ENCODE results near the gene IL32.

Gene IL32

DNA sequence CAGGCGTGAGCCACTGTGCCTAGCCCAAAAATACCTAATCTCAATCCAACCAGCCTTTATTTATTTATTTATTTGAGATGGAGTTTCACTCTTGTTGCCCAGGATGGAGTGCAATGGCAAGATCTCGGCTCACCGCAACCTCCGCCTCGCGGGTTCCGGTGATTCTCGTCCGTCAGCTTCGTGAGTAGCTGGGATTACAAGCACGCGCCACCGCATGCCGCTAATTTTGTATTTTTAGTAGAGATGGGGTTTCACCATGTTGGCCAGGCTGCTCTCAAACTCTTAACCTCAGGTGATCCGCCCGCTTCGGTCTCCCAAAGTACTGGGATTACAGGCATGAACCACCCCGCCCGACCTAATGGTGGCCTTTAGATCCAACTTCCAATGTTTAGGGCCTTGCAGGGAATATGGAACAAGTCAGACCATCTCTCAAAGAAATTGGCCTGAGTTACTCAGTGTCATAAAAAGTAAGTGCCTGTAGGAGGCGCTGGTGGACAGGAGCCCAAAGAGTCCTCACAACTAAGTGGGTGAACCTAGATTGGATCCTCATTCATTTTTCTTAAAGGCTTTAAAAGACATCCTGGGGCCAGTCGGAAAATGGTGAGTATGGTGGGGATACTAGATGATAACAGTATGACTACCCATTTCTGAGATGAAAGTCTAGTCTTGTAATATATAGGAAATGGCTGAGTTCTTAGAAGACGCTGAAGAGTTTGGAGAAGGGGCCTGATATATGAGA is 29.0 kb downstream of the IL32 start:
- peak; percentile 62 for DNase-seq

DNA sequence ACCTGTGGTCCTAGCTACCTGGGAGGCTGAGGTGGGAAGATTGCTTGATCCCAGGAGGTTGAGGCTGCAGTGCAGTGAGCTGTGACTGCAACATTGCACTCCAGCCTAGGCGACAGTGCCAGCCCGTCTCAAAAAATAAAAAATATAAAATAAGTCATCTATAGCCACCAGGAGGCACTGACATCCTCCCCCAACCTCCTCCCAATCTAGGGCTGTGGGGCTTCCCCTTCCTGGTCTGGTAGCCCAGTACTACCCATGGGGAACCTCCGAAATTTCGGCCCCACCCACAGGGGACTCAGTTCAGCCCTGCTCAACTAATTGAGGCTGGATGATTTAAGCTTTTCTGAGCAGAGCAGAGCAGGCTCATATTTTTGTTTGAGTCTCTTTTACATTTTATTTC is 30.4 kb downstream of the IL32 start:
- peak; percentile 33 for DNase-seq

DNA sequence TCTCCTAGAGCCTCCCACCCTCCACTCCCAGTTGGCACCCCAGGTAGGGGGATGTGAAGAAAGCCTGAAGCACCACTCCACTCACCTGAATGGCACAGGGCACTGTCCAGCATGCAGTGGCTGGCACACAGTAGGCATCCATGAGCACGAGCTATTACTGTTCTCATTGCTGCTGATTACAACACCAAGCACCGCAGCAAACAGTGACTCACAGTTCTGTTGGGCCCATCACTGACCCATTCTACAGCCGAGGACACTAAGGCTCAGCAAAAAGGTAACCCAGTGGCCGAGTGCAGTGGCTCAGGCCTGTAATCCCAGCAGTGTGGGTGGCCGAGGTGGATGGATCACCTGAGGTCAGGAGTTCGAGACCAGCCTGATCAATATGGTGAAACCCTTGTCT is 30.9 kb downstream of the IL32 start:
- DNase-seq: no peak

DNA sequence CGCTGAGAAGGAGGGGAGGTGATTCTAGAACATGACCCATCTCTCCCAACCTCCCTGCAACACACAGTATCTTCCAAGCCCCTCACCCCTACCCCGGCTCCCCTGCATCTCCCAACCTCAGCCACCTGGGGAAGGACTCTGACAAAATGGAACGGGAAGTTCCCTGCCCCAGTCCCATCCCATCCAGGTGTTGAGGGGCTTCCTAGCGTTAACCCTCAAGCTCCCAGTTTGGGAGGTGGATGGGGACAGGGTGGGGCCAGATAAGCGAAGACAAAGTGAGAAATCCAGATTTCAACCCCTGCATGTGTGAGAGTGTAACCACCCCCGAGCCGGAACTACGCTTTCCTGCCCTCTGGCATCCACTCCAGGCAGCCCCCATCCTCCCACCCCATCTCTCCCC is 31.8 kb downstream of the IL32 start:
- no peak for DNase-seq

DNA sequence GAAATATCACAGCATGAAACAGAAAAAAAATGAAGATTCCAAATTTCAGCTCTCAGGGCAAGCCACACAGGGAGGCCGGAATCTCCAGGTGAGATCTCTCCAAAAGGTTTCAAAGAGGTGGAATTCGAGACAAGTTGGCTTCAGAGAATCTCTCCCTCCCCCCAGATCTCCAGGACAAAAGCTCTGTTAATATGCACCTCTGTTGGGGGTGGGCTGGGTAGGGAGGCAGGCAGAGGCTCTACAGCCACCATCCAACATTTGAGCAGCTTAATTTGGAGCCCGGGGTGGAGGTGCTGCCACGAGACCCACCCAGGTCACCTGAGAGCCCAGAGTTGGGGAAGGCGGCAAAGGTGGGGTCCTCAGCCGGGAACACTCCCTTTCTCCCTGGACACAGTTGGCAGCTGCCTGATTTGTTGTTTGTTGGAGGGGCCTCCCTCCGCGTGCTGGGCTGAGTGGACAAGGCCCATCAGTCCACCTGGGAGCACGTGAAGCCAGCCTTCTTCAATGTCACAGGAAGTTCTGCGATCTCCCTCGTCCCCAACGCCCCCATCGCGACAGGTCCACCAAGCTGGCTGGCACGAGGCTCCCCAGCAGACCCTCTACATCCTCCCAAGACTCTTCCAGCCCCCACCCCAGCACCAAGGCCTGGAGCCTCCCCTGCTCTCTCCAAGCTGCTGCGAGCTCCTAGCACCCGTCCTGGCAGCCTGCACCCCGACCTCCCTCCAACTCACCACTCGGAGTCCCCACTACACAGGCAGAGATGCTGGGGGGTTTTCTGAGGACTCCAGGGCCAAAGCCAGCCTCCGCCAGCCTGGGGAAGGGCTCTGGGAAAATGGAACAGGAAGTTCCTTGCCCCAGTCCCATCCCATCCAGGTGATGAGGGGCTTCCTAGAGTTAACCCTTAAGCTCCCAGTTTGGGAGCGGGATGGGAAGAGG is 33.3 kb downstream of the IL32 start, which contains the start of gene ZSCAN10:
TSS of gene ZSCAN10 (minus strand) at position 836 of the 936 bp plus-strand sequence. CDS start 6,357 bp downstream, outside the sequence.
- DNase-seq: no peak

DNA sequence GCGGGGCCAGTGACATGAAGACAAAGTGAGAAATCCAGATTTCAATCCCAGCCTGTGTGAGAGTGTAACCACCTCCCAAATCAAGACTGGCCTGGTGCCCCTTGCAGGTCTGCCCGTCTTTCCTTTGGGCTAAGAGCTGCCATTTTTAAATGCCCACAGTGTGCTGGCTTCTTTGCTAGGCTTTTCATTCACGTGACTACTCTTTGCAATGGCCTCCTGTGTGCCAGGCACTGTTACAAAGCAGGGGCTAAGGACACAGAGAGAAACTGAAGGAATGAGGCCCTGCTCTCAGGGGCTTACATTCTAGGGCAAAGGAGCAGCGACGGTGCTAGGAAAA is 33.9 kb downstream of the IL32 start:
- DNase-seq: no peak

DNA sequence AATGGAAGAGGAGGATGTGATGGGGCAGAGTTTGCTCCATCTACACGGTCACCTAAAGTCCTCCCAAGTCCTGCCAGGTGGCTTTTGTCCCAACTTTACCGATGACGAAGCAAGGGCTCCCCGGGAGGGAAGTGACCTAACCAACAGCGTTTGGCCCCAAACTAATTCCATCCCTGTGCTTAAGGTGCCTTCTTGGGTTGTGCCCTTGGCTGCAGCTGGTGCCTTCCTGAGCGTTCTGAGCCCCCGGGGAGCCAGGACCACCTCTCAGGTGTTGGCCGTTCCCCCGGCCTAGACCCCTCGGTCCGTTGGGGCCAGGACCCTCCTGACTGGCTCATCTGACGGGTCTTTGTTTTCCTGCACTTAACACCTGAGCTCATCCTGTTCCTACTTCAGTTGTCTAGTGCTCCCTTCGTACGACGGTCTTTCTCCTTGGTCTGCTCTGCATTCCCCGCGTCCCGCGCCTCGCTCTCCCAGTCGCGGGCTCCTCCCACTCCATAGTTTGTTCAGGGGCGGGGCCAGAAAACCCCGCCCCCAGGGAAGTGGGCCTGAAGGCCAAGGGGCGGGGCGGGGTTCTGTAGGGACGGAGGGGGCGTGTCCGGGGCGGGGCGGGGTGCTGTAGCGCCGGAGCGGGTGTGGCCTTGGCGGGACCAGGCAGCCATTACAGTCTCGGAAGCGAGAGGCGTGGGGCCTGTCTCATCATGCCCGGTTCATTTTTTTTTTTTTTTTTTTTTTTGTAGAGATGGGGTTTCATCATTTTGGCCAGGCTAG is 34.5 kb downstream of the IL32 start:
- peak; percentile 96 for DNase-seq

DNA sequence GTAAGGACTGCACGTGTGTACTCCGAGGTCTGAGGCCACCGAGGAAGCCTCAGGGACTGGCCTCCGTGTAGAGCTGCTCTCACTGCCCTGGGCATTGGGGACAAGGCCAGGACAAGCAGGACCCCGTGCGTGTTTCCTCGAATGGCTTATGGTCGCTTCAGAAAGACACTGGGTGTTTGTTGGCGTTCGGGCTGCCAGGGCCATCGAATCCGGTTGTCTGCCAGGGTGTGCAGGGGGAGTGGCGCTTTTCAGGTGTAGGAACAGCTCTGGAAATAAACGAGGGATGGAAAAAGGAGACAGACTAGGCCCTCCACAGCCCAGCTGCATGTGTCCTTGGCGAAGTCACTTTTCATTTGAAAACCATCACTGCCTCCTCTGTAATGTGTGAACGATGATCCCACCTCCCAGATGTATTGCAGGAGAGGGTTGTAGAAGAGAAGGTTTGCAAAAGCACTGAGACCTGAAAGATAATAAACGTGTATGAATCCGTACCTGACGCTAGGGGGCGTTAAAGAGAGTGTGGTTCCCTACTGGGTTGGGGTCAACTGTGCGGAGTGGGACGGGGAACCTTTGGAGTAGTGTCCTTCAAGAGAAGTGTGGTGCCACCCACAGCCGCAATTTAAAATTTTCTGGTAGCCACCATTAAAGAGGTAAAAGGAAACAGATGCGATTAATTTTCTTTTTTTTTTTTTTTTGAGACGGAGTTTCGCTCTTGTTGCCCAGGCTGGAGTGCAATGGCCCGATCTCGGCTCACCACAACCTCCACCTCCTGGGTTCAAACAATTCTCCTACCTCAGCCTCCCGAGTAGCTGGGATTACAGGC is 35.8 kb downstream of the IL32 start:
- DNase-seq: peak; percentile 74

DNA sequence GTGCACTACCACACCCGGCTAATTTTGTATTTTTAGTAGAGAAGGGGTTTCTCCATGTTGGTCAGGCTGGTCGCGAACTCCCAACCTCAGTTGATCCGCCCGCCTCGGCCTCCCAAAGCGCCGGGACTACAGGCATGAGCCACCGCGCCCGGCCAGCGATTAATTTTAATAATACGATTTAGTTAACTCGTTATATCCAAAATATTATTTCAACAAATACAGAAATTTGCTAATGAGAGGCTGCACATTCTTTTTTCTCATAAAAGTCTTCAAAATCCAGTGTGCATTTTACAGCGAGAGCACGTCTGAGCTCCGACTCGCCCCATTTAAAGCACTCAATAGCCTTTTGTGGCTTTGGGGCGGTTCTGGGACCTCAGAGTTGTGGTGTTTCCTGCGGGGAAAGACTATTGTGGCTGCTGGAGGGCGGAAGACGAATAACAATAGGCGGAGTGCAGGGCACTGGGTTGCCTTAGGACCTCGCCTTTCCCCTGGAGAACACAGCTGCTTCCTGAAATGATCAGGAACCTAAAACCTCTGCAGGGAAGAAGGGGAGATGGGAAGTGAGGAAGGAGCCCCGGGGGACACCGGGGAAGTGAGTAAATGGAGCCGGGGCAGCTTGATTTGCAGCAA is 36.5 kb downstream of the IL32 start:
- no peak for DNase-seq

DNA sequence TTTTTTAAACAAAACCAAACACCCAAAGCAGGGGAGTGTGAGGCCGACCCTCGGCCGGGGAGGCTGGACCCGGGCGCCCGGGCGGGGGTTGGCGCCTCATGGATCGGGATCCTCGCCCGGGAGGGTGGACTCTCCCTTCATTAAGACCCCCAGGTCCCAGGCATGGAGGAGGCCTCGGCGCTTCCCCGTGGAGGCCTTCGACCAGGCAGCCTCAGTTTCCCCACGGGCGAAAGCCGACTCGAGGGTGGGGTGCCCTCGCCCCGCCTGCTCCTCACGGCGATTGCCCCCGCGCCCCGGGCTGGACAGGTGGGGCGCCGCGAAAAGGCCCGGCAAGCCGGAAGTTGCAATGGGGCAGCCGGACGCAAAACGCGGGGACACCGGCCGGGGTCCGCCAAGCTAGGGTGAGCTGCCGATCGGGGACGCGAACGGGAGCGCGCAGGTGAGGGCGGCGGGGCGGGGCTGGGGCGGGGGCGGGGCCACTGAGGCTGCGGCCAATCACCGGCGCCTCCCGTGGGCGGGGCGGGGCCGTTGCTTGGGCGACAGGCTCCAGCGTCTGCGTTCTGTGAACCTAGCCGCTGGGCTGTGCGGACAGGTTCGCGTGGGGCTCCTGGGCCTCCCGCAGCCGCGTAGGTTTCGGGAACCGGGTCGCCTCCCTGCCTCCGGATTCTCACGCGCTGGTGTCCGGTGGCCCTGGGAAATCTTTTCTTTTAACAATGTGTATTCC is 40.9 kb downstream of the IL32 start:
- peak; percentile 96 for DNase-seq

DNA sequence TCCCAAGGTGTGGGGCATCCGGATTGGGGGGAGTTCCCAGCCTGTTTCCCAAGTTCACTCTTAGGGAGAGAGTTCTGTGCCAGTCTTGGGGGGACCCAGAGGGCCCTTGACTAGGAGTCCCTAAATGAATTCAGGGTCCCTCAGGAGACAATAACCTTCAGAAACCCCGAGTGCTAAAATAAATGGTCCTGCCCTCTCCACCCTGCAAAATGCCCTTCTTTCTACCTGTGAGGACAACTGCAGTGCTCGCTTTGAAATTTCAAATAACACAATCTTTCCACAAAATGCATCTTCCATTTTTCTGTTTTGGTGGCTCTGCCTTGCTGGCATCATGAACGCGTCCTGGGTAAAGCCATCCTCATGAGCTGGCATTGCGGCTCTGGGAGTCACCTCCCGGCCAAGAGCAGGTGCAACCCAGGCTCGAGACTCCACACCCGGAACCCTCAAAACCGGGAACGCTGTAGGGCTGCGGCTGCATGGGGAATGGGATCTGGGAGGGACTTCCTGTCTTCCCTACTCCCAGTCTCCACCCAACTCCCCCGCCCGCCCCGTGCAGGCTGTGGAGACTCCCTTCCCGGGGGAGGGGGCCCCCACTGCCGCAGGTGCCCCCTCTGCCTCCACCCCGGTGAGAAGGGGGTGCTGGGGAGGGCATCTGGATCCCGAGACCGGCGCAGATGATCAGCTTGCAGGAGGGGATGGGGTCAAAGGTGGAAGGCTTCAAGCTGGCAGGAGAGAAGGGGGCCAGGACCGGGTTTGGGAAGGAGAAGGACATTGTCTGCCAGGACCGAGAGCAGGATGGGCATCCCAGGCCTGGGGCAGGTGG is 46.8 kb downstream of the IL32 start, which contains the start of gene ZNF205:
TSS of gene ZNF205 (plus strand) at position 529 of the 823 bp plus-strand sequence. CDS start 845 bp downstream, outside the sequence.
- peak; percentile 91 for DNase-seq

DNA sequence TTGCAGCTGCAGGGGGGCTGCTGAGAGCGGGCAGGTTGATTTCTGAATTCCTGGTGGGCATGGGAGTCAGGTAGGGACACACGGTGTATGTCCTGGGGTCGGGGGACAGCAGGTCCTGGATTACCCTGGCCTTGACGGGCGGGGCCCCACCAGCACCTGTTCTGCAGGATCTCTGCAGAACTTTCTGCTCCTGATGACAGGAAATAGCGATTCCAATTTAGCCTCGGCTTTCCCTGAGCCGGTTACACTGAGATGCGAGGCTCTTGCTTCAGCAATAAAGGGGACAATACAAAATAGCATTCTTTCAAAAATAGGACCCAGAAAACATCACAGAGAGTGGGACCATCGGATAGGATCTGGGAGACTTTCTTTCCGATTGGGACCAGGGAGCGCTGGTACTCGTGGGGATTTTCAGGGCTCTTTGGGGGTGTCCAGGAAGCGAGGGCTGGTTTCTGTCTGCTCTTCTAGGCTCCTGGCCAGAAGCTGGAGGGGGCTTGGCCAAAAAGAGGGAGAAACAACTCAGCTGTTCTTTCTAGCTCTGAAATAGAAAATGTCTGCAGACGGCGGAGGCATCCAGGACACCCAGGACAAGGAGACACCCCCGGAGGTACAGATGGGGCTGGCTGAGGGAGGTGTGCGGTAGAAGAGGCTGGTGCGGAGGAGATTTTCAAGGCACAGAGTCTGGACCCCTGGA is 47.6 kb downstream of the IL32 start:
- no peak for DNase-seq

DNA sequence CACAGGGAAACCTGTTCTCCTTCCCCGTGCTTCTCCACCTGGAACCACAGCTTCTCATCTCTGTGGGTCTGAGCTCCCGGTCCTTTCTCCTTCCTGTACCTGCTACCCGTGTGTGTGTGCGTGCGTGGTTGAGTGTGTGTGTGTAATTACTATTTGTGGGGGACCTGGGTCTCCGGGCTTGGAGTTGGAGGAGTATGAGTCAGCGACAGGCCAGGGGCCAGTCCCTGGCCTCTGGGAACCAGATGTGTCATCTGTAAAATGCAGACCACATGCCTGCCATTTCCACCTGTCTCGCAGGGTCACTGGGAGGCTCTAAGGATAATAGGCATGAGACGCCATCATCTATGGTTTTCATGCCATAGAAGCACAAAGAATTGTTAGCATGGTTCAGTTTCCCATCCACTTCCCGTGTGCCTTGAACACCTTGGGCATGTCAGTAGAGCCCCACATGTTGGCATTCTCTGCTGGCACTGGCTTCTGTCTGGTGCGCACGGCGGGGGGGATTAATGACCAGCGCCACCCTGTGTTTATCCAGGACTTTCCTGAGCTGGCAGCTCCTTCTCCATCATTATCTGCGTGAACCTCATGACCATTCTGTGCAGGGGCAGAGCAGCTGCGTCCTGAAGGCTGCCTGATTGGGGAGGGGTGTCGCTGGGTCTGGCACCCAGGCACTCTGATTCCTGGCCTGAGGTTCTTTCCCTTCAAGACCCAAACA is 48.5 kb downstream of the IL32 start:
- no peak for DNase-seq

DNA sequence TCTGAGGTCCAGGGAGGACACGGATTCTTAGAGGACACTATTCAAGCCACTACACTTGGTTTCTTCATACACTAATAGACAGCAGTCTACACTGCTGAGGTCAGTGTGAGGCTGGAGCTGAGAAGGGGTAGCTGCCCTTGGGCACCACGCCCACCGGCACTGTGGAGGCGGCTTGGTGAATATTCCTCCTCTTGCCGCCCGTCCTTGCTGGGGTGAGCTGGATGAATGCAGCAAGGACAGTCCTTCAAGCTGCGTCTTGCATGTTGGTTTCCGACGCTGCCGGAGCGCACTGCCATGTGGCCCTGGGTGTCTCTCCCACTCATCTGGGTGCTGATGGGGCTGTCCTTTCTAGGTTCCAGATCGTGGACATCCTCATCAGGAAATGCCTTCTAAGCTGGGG is 49.6 kb downstream of the IL32 start:
- no peak for DNase-seq

DNA sequence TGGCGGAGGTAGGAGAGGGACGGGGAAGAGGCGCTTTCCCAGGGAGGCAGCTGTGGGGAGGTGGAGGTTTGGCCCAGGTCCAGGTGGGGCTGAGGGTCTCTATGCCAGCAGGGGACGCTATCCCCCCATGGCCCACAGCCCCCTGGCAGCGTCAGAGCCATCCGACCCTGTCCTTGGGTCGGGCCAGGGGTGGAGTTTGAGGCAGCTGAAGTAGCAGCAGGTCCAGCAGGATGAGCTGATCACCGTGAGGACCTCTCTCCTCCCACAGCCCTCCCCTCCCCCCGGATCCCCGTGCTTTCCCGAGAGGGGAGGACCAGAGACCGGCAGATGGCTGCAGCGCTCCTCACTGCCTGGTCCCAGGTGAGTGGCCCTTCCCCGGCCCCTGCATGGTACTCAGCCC is 50.1 kb downstream of the IL32 start:
- no peak for DNase-seq

DNA sequence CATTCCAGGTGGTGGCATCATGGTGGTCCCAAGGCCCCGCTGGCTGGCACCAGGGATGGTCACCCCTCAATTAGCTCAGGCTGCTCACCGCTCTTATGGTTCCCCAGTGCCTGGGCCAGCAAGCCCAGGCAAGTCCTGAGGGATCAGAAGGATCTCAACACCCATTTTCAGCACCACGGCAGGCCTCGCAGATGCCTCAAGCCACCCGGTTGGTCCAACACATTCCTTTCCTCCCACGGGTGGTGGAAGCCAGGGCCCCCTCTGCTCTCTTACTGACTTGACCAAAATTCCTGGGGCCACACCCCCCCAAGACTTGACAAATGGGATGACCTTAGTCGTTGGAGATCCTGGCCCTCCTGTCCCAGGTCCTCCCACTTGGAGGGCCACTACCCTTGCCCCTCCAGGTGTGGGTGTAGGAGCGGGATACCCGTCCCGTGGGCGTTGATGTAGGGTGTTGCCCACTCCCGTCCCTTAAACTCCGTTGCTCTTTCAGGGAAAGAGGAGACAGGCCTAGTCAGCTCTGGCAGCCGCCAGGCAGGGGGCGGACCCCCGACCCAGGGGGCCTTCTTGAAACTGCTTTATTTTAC is 52.9 kb downstream of the IL32 start:
- no peak for DNase-seq

DNA sequence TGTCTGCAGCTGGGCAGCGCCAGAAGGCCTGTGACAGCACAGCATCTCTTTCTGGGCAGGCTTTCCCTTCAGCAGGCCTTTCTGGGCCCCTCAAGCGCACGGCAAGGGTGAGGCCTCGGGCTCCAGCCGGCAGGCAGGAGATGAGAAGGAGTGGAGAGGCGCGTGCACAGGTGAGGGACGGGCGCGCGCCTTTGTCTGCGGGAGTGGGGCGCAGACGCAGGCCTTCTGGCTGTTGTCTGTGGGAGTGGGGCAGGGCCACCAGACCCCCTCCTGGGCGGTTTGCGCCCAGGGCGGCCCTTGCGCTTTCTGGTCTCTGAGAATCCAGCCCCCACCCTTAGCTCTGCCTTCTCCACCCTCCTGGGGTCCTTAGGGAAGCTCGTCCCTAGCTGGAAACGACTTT is 53.4 kb downstream of the IL32 start:
- no peak for DNase-seq

All from DMS53 (cell line).